ENCODE results near the gene MUC4.

DNA sequence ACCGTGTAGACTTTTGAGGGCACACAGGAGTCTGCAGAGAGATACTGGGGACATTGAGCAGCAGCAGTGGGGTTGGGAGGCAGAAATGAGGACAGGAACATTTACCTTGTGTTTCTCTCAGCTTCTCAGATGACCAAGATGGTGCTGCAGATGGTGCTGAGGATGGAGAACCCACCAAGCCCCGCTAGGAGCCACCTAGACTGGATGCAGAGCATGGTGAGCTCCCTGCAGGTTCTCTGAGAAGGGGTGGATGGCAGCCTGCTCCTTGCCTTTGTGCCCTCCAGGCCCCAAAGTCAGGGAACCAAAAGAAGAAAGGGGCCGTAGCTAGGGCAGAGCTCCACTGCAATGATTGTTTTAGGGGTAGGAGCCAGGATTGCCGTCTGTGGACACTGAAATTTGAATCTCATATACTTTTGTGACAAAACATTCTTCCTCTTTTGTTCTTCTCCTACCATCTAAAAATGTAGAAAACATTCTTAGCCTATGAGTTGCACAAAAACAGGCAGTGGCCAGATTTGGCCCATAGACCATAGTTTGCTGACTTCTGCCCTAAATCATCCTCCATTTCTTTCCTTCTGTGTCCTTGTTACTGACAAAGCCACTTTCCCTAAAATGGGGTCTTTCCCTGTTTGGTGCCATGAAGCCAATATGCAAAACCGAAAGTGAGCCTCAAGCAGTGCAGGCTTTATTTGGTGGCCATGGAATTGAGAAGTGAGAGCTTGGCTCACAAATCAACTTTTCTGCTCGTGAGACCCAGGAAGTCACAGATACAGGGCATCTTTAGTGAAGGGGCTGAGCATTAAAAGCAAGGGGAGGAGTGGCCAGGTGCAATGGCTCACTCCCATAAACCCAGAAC lies 102.9 kb downstream of the MUC4 start:
- no peak for TF ChIP-seq EZH2 (IDR thresholded peaks at IDR 0.05)
- no peak for TF ChIP-seq POLR2AphosphoS5 (IDR thresholded peaks at IDR 0.05; ENCODE audit: borderline replicate concordance, low read depth, low read length)

Measured in SK-N-MC (cell line).